Stimulated activated CD4-positive, alpha-beta T cell treated with anti-CD3 and anti-CD28 coated beads, Interleukin-1b, Interleukin-23, amount 100 ng/mL, for 24 hours (primary cell): Measurements from ENCODE around the gene CBFA2T2.

Experiments used
- DNase-seq, 4 experiments: peaks; one replicate each; pipeline ENCODE4 v3.0.0-alpha.2; 2020; ENCODE audit warnings: low read depth in 4 of 4, low spot score in 1 of 4

Gene CBFA2T2

GRCh38 chr20:33664085-33664761 is 174.3 kb downstream of the CBFA2T2 start:
- no peak for DNase-seq

DNA sequence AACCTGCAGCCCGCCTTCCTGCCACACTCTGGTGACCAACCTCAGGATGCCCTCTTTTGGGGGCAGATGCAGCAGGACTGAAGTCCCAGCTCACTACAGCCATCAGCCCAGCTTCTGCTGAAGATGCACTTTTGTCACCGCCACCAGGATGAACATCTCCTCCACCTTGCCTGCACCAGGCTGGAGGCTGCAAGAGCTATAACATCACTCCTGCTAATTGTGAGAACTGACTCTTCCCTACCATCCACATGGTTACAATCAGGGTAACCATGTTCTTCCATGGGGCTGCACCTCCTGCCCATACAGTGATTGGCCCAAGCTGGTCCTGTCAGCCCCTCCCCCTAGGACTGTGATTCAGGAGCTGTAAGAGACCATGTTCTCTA is 174.9 kb downstream of the CBFA2T2 start:
- DNase-seq = no peak

- peak; percentile 52 to 85 (median 62) for DNase-seq
These were observed 176.7 kb downstream of the CBFA2T2 start, which contains the start of gene ACTL10 for GRCh38 chr20:33666293-33667244. TSS of gene ACTL10 (plus strand) at chr20:33666943. CDS start at chr20:33667498, 555 bp downstream.

- peak in 2 of 4 experiments; percentile 22 to 28 for DNase-seq
These were observed 177.4 kb downstream of the CBFA2T2 start for GRCh38 chr20:33667245-33667675.

- DNase-seq = peak; percentile 38 to 73 (median 59)
These were observed 178.0 kb downstream of the CBFA2T2 start for GRCh38 chr20:33667676-33668465.

DNA sequence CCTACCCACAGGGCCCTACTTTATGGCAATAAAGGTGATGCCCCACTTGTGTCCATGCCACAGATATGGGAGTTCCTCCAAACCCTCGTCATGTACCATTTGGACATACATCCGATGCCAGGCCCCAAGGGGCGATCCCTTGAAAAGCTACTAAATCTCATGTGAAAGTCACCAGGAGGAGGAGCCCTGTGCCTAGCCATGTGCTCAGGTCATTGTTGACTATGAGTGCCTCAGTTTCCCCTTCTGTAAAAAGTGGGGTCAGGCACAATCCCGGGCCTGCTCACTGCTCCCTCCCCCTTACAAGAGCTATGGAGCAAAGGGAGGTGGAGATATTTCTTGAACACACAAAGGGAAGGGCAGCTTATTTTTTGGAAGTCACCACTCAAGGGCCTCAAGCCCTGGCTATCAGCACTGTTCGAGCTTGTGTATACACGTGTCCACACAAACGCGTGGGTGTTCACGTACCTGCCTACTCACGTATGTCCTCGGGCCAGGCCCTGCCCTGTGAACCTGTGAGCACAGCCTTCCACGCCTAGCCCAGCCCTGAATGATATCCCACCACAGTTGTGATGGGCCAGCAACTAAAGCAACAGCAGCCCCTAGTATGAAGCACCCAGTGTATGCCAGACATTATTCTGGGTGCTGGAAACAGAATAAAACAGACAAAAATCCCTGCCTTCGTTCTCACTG is 178.7 kb downstream of the CBFA2T2 start:
- DNase-seq = no peak

- no peak for DNase-seq
These were observed 179.3 kb downstream of the CBFA2T2 start for GRCh38 chr20:33669224-33669623.

DNA sequence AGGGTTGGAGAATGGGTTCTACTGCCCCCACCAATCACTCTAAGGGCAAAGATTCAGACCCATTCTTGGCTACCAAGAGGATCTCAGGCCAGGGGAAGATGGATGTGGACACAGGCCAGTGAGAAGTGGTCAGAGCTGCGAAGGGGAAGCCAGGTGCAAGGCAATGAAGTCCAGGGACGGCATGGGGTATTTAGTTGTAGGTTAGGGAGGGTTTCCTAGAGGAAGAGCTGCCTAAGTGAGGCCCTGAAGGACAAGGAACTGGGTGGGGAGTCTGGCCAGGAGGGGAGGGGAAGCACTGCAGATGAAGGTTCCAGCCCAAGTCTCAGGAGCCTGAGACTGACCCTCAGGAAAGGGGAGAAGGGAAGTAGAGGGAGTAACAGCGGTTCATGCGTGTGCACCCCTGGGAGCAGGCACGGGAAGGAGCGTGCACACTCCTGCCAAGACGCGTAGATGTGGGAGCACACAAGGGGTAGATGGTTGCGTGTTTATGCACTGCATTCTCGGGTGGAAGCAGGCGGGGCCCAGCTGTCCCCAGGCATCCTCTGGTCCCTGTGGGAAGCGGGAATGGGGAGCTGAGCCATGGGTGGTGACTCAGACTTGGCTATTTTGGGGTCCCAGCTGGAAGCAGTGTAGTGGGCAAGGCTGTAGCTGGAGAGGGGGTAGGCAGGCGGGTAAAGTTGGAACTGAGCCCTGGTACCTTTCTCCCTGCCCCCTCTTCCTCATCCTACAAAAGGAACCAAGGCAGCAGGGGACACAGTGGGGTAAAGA is 180.2 kb downstream of the CBFA2T2 start:
- DNase-seq = no peak

DNA sequence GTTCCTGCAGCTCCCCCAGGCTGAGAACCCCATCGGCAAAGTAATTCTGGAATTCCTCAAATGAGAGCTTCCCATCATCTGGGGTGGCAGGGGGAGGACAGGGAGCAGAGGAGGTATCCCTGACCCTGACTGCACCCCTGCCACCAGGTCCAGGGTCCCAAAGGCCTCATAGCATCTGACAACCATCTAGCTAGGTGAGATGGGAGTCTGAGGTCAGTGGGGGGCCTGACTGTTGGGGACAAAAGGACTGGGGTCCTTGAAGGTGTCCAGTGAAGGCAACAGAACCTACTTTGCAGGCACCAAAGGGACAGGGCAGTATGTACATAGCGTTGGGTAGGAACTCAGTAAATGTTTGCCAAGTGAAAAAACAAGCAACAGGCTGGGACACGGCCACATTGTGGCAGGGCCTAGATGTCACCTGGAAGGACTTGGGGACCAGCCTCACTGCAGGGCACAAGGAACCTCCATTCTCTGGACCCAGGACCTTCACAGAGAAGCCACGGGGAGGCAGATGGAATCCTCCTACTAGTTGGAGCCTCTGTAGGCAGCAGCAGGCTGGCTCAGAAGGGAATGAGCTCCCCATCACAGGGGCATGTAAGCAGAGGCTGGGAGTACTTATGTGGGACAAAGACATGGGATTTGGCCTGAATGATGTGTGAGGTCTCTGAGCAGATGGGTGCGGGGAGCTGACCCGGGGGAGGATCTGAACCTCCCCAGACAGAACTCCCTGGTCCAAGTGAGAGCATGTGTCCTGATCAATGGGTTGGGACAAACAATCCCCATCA is 181.0 kb downstream of the CBFA2T2 start:
- no peak for DNase-seq

GRCh38 chr20:33671573-33672288 is 181.8 kb downstream of the CBFA2T2 start:
- DNase-seq = no peak

- no peak for DNase-seq
These were observed 182.7 kb downstream of the CBFA2T2 start for GRCh38 chr20:33672426-33673113.

- no peak for DNase-seq
These were observed 183.2 kb downstream of the CBFA2T2 start for GRCh38 chr20:33673114-33673409.

DNA sequence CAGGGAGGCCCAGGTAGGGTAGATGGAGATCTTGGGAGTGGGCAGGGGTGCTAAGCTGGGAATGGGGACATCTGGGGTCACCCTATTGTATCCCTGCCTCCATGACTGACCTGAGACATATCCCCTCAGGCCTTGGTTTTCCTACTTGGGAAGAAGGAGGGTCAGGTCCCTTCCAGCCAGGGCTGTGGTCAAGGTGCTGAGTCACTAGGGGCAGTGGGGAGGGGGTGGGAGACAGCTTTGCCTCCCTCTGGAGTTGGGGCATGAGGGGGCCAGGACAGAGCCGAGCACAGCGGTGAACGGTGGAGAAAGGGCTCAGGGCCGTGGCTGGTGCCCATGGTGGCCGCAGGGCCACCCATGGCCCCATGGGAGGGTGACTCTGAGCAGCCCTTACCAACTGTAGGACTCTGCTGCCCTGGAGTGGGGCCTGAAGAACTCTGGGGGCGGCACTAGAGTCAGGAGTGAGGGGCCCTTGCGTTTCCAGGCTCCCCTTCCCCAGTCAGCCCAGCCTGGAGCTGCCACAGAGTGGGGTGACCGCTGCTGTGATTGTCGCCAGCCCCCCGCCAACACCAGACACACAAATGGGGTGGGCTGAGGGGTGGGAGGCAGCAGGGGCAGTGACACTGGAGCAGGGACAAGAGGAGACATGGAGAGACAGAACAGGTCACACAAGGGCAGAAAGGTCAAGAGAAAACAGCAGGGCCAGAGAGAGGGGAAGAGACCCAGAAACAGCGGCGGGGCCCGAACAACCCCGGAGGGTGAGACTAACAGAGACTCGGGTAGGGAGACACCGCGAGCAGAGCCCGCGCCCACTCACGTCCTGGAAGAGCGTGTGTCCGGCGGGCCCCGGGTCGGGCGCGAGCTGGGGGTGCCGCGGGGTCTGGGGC is 183.8 kb downstream of the CBFA2T2 start:
- DNase-seq = no peak

- DNase-seq = peak in 2 of 4 experiments; percentile 36 to 65
These were observed 184.6 kb downstream of the CBFA2T2 start, which contains the start of gene NECAB3 for GRCh38 chr20:33674294-33675135. TSS of gene NECAB3 (minus strand) at chr20:33674428. CDS start at chr20:33674352, 76 bp downstream.

- no peak for DNase-seq
These were observed 185.5 kb downstream of the CBFA2T2 start for GRCh38 chr20:33675136-33675959.
